Measurements from ENCODE around the gene POLR3GL. TPM values are rescaled to one million over a fixed set of nuclear protein-coding genes. Genes with fewer than 3 reads are reported as not detected.

POLR3GL gene
- total RNA-seq, 6 experiments from 2014 or later, result 8.4 to 14.3 (median 11.9) TPM

DNA sequence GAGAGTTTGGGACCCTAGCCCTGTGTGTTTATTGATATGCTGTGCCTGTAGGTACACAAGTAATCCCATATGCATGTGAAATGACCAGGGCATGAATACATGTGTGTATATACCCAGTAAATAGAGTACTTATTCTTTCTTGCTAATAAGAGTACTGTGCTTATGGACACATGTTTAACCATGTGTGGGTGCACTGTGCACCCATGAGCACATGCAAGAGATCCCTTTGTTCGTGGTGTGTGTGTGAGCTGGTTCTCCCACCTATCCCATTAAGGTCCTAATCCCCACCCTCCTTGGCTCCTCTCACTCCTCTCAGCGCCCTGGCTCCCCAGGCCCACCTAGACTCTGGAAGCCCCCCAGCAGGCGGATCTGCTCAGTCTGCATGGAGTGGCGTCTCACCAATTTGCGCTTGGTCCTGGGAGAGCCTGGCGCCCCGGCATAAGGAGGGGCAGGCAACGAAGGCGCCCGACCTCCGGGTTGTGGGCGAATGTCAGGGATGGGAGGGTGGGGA lies 4.5 kb upstream of the POLR3GL start:
- no peak for TF ChIP-seq POLR2A (IDR thresholded peaks at IDR 0.05)
- TF ChIP-seq, protein P1, sequence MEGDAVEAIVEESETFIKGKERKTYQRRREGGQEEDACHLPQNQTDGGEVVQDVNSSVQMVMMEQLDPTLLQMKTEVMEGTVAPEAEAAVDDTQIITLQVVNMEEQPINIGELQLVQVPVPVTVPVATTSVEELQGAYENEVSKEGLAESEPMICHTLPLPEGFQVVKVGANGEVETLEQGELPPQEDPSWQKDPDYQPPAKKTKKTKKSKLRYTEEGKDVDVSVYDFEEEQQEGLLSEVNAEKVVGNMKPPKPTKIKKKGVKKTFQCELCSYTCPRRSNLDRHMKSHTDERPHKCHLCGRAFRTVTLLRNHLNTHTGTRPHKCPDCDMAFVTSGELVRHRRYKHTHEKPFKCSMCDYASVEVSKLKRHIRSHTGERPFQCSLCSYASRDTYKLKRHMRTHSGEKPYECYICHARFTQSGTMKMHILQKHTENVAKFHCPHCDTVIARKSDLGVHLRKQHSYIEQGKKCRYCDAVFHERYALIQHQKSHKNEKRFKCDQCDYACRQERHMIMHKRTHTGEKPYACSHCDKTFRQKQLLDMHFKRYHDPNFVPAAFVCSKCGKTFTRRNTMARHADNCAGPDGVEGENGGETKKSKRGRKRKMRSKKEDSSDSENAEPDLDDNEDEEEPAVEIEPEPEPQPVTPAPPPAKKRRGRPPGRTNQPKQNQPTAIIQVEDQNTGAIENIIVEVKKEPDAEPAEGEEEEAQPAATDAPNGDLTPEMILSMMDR (IDR thresholded peaks at IDR 0.05), result no peak
- intact Hi-C loops (cut with DNase I), result no loop called here
- Histone ChIP-seq H3K9me3 (no peaks in the 10 kb centered on the region), H3K36me3 (no peaks in the 10 kb centered on the region), H3K27me3 (no peaks in the 10 kb centered on the region), H3K4me3 (peak overlapping the region; percentile 55 to 67 (median 64)), H3K4me1 (peaks cover 0 to 52% (median 14%) of the 10 kb centered on the region in 4 donors), H3K27ac (peak overlapping the region; percentile 66 to 78 (median 77))
- 8% methylated on average over 12 of the region's 12 CpGs for WGBS (ENCODE audit: insufficient coverage, low coverage, low lambda C conversion rate, missing lambda C conversion rate)
- peak in 1 of 3 donors; percentile 54 for DNase-seq
- no peak for ATAC-seq

DNA sequence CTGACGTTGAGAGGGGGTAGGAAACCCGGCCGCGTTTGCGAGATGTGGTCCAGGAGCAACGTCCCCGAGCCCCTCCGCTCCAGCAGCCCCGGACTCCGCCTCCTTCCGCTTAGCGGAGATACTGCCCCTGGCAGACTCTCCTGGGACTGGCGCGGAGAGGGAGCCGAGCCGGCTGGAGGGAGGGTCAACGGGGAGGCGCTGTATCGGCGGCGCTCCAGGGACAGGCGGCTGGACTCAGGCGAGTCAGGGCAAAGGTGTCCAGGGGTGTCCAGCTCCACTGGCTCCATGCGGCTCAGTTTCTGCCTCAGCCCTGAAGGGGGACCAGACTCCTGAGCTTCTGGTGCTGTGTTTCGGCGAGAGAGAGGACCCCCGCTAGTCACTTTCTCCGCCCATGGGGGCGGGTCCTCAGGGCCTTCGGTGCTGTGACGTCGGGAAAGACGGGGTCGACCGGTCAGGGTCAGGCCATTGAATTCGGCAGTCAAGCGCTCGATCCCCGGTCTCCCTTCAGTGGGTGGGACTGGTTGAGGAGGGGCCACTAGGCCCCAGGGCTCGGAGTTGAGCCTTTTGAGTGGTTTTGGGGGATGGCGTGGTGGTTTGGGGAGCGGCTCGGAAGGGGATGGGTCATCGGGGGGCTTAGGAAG lies 3.9 kb upstream of the POLR3GL start:
- H3K4me1 ChIP-seq, result peaks cover 0 to 50% (median 13%) of the 10 kb centered on the region in 4 donors
- peak overlapping the region; percentile 55 to 67 (median 64) for H3K4me3 ChIP-seq
- 0% methylated on average over 22 of the region's 44 CpGs for WGBS (ENCODE audit: insufficient coverage, low coverage, low lambda C conversion rate, missing lambda C conversion rate)
- H3K27me3 ChIP-seq, result no peaks in the 10 kb centered on the region
- peak; percentile 87 for TF ChIP-seq POLR2A (IDR thresholded peaks at IDR 0.05)
- TF ChIP-seq, protein P1 (IDR thresholded peaks at IDR 0.05), result peak; percentile 10 to 29 (median 23)
- H3K27ac ChIP-seq, result peak overlapping the region; percentile 66 to 78 (median 77)
- ATAC-seq (peak; percentile 56 to 69 (median 64)), DNase-seq (peak; percentile 88 to 90 (median 89))
- H3K9me3 ChIP-seq, result no peaks in the 10 kb centered on the region
- intact Hi-C loops (cut with DNase I), result no loop called here
- no peaks in the 10 kb centered on the region for H3K36me3 ChIP-seq

- no peak for TF ChIP-seq POLR2A (IDR thresholded peaks at IDR 0.05)
- TF ChIP-seq, protein P1 (IDR thresholded peaks at IDR 0.05), result no peak
- 0% methylated on average over 3 of the region's 22 CpGs for WGBS (ENCODE audit: insufficient coverage, low coverage, low lambda C conversion rate, missing lambda C conversion rate)
- H3K27me3 ChIP-seq, result no peaks in the 10 kb centered on the region
- peaks cover 0 to 45% (median 11%) of the 10 kb centered on the region in 4 donors for H3K4me1 ChIP-seq
- no peaks in the 10 kb centered on the region for H3K36me3 ChIP-seq
- DNase-seq (peak in 1 of 3 donors; percentile 62), ATAC-seq (no peak)
- H3K4me3 ChIP-seq, result peak overlapping the region; percentile 55 to 67 (median 64)
- intact Hi-C loops (cut with DNase I), result no loop called here
- no peaks in the 10 kb centered on the region for H3K9me3 ChIP-seq
- peak overlapping the region; percentile 66 to 78 (median 77) for H3K27ac ChIP-seq
These were observed 3.4 kb upstream of the POLR3GL start for GRCh38 chr1:145961109-145961424.

DNA sequence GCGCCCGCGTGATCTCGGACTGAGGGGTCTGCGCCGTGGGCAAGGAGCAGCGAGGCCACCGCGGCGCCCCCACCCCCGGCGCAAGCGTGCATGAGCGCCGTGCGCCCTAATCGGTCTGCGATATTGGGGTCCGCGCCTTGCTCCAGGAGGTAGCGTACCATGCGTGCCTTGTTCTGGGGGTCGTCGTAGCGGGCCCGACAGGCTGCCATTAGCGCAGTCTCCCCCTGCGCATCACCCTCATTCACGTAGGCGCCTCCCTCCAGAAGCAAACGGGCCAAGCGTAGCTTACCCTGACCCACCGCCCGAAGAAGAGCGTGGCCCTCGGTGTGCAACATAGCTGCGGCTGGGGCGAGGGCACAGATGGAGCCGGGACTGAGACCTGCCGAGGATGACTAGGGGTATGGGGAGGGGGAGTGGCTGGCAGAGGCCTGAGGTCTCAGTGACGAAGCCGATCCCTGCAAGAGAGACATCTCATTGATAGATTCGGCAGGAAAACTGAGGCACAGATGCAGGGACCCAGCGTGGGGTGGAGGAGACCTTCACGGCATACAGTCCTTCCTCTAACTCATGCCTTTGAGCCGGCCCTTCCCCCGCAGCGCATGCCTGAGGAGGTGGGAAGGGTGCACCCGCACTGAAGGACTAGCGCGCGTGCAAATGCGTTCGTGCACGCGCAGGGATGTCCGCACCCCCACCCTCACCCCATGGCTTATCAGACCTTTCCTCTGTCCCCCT lies 2.9 kb upstream of the POLR3GL start:
- Histone ChIP-seq H3K4me3 (peak overlapping the region; percentile 55 to 67 (median 64)), H3K4me1 (peaks cover 0 to 40% (median 10%) of the 10 kb centered on the region in 4 donors), H3K27ac (peak overlapping the region in 2 of 3 donors; percentile 77 to 78), H3K27me3 (no peaks in the 10 kb centered on the region), H3K36me3 (no peaks in the 10 kb centered on the region), H3K9me3 (no peaks in the 10 kb centered on the region)
- 0% methylated on average over 7 of the region's 57 CpGs for WGBS (ENCODE audit: insufficient coverage, low coverage, low lambda C conversion rate, missing lambda C conversion rate)
- intact Hi-C loops (cut with DNase I), result no loop called here
- DNase-seq (peak in 1 of 3 donors; percentile 53), ATAC-seq (no peak)
- TF ChIP-seq, protein P1 (IDR thresholded peaks at IDR 0.05), result no peak
- TF ChIP-seq POLR2A (IDR thresholded peaks at IDR 0.05), result no peak

Measured in right lobe of liver (tissue), 6 donors.